Measurements from ENCODE around the gene PDXK. TPM values are rescaled to one million over a fixed set of nuclear protein-coding genes. Genes with fewer than 3 reads are reported as not detected.

Gene PDXK
- total and polyA plus RNA-seq, 2 donors (not counting 3 experiments of a cell fraction or from before 2014, with no cell fraction given) = 44.2 to 59.1 TPM

DNA sequence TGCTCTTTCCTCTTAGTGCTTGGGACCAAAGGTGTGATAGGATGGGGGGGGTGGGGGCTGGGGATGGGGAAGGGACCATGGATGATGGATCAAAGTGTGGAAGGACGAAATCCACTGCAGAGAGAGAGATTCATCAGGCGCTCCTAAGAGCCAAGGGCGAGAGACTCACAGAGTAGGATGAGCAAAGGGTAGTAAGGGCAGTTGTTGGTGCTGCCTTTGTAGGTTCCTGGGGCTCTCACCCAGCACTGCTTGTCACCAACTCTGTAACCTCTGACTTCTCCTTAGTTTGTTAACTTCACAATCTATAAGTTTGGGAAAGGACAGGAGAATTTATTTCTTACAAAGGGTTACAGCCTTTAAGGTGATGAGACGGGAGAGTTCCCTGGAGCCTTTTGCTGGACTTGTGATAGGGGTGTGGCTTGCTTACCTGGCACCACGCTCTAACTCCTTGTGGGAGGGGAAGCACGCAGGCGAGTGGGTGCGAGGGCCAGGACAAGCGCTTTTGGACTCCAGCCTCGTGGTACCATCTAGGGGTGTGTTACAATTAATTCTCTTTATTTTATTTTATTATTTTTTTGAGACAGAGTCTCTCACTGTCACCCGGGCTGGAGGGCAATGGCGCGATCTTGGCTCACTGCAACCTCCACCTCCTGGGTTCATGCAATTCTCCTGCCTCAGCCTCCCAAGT is 1.6 kb upstream of the PDXK start:
- dilution Hi-C loops (cut with MboI; ENCODE audit: extremely low pct_ligation_motif_present, low sequenced_read_pairs) = no loop called here
- Histone ChIP-seq H3K9me1 (replicated peaks; ENCODE audit: control insufficient read depth, extremely low read depth, insufficient read depth, low read length) (no peaks in the 10 kb centered on the region), H2AFZ (ENCODE audit: low read depth, low read length) (no peak overlapping the region), H3K4me2 (ENCODE audit: insufficient read depth, low read length) (no peak overlapping the region), H3K36me3 (ENCODE audit: control insufficient read depth in 2 of 2, extremely low read depth in 1 of 2, insufficient read depth in 2 of 2, low read length in 2 of 2) (no peaks in the 10 kb centered on the region), H3K27ac (ENCODE audit: insufficient read depth, low read depth, low read length) (no peak overlapping the region), H3K4me3 (replicated peaks in 1 of 3; ENCODE audit: insufficient read depth in 1 of 3, low read depth in 1 of 3, low read length in 3 of 3) (no peak overlapping the region), H3K79me2 (ENCODE audit: control insufficient read depth, insufficient read depth, low read length) (peaks cover 27% of the 10 kb centered on the region), H3K27me3 (ENCODE audit: control insufficient read depth in 2 of 2, insufficient read depth in 2 of 2, low read length in 2 of 2) (no peaks in the 10 kb centered on the region), H3K9ac (replicated peaks; ENCODE audit: extremely low read depth, insufficient read depth, low read length) (no peak overlapping the region), H3K9me3 (replicated peaks; ENCODE audit: control insufficient read depth, insufficient read depth, low read length) (no peaks in the 10 kb centered on the region), H4K20me1 (replicated peaks; ENCODE audit: control insufficient read depth, extremely low read depth, insufficient read depth, low read length) (no peaks in the 10 kb centered on the region), H3K4me1 (ENCODE audit: control insufficient read depth, extremely low read depth, insufficient read depth, low read length) (peaks cover 12% of the 10 kb centered on the region)
- no peak for FAIRE-seq
- TF ChIP-seq JUN (IDR thresholded peaks at IDR 0.05; ENCODE audit: borderline replicate concordance, insufficient read depth, insufficient read length, low read depth) (no peak), MYC (IDR thresholded peaks at IDR 0.05; ENCODE audit: low read depth, low read length) (no peak), GATA2 (IDR thresholded peaks at IDR 0.05; ENCODE audit: insufficient read depth, insufficient read length, low read depth, low read length) (no peak), FOS (IDR thresholded peaks at IDR 0.05; ENCODE audit: borderline replicate concordance, insufficient read depth, low read length) (no peak), POLR2AphosphoS5 (IDR thresholded peaks at IDR 0.05; ENCODE audit: insufficient read depth, low read depth, low read length) (no peak), POLR2A (IDR thresholded peaks at IDR 0.05; ENCODE audit: low read depth, low read length) (no peak), EZH2 (IDR thresholded peaks at IDR 0.05; ENCODE audit: borderline replicate concordance, low read depth, low read length, severe bottlenecking) (no peak)
- TF ChIP-seq, protein P1, sequence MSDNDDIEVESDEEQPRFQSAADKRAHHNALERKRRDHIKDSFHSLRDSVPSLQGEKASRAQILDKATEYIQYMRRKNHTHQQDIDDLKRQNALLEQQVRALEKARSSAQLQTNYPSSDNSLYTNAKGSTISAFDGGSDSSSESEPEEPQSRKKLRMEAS (IDR thresholded peaks at IDR 0.05; ENCODE audit: insufficient read depth, insufficient read length) = no peak
- TF ChIP-seq, protein P2, sequence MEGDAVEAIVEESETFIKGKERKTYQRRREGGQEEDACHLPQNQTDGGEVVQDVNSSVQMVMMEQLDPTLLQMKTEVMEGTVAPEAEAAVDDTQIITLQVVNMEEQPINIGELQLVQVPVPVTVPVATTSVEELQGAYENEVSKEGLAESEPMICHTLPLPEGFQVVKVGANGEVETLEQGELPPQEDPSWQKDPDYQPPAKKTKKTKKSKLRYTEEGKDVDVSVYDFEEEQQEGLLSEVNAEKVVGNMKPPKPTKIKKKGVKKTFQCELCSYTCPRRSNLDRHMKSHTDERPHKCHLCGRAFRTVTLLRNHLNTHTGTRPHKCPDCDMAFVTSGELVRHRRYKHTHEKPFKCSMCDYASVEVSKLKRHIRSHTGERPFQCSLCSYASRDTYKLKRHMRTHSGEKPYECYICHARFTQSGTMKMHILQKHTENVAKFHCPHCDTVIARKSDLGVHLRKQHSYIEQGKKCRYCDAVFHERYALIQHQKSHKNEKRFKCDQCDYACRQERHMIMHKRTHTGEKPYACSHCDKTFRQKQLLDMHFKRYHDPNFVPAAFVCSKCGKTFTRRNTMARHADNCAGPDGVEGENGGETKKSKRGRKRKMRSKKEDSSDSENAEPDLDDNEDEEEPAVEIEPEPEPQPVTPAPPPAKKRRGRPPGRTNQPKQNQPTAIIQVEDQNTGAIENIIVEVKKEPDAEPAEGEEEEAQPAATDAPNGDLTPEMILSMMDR (IDR thresholded peaks at IDR 0.05; ENCODE audit: extremely low read depth in 1 of 2, insufficient read depth in 1 of 2, low read depth in 1 of 2, low read length in 2 of 2) = no peak
- intact Hi-C loops (cut with micrococcal nuclease) = no loop called here
- CTCF ChIA-PET = interaction anchor here (0.9 to 1.5 kb wide), 2 partner anchors 10 to 11 kb away, joined by 6 read pairs; no protein-coding TSS in a partner anchor
- BruUV-seq (replicated peaks) = no TSS peak
- DNase-seq (ENCODE audit: low read depth, low spot score) = no peak
- POLR2A ChIA-PET = no interaction called here

Measured in endothelial cell of umbilical vein (primary cell).